ENCODE measurements around the gene MYH15. TPM values are rescaled to one million over a fixed set of nuclear protein-coding genes. Genes with fewer than 3 reads are reported as not detected.

Gene MYH15
- total RNA-seq, 1 donor from 2014 or later: 0.75 TPM

DNA sequence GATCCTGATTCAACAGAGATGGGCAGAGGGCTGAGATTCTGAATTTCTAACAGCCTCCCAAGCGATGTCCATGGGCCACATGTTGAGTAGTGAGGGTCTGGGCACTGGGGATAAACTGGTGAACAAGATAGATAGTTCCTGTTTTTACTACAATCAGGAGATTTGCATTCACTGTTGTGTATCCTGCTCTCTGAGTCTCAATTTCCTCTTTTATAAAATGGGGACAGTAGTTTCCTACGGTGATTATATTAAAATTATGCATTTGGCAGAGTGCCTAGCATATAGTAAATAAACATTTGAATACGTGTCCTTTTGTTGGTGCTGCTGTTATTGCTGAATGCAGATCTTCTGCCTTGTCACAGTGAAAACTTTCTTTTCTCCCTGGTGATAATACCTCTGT is 102.5 kb downstream of the MYH15 start:
- H3K4me3 ChIP-seq (ENCODE audit: low read depth, low read length): no peak overlapping the region
- TF ChIP-seq, protein P1, sequence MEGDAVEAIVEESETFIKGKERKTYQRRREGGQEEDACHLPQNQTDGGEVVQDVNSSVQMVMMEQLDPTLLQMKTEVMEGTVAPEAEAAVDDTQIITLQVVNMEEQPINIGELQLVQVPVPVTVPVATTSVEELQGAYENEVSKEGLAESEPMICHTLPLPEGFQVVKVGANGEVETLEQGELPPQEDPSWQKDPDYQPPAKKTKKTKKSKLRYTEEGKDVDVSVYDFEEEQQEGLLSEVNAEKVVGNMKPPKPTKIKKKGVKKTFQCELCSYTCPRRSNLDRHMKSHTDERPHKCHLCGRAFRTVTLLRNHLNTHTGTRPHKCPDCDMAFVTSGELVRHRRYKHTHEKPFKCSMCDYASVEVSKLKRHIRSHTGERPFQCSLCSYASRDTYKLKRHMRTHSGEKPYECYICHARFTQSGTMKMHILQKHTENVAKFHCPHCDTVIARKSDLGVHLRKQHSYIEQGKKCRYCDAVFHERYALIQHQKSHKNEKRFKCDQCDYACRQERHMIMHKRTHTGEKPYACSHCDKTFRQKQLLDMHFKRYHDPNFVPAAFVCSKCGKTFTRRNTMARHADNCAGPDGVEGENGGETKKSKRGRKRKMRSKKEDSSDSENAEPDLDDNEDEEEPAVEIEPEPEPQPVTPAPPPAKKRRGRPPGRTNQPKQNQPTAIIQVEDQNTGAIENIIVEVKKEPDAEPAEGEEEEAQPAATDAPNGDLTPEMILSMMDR (conservative IDR thresholded peaks at IDR 0.05; ENCODE audit: low read depth, low read length): no peak
- DNase-seq (ENCODE audit: low read depth): no peak

DNA sequence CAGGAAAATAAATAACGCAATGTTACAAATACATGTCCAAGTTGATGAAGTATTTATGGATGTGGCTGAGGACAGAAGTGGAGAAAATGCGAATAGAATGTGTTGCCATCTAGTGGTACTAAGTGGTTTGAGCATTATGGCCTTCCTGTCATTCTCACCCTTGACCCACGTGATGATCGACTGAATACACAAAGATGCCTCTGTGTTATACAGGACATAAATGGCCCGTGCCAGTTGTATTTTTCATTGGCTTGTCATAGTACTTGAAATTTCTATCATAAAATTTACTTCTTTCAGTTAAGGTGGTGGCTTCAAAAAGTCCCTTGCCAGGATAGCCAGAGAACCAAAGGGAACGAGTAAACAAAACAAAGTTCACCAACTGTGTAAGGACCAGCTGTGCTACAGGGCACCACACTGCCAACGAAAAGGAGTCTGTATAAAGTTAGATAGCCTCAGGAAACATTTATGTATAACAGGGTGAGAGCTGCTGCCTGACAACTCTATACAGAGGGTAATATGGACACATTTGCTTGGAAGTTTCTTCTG is 103.7 kb downstream of the MYH15 start:
- TF ChIP-seq, protein P1 (conservative IDR thresholded peaks at IDR 0.05; ENCODE audit: low read depth, low read length): peak; percentile 87
- peak; percentile 35 for DNase-seq (ENCODE audit: low read depth)
- H3K4me3 ChIP-seq (ENCODE audit: low read depth, low read length): no peak overlapping the region

DNA sequence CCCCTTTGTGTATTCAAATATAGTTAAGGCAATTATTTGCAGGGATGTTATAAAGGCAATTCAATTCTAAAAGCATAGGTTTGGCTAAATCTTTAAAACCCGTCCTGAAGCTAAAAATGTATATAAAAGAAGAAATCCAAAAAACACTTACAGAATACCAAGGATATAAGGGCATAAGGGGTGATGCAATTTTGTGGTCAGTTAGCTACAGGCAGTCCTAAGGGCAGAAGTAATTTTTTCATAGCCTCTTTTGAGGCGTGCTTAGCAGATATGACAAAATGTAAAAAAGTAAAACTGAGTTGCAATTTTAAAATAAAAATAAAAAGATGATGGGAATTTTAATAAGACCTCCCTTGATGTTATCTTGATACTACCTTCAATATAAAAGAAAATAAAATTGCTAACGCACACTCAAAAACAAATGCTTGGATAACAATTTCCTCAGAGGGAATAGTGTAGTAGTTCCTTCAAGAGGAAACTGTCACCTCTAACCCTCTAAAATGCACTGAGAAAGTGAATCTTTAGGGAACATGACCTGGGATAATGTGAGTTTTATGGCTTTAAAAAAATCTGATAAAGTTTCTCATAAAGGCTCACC is 104.2 kb downstream of the MYH15 start:
- TF ChIP-seq, protein P1 (conservative IDR thresholded peaks at IDR 0.05; ENCODE audit: low read depth, low read length): no peak
- H3K4me3 ChIP-seq (ENCODE audit: low read depth, low read length): no peak overlapping the region
- DNase-seq (ENCODE audit: low read depth): no peak

DNA sequence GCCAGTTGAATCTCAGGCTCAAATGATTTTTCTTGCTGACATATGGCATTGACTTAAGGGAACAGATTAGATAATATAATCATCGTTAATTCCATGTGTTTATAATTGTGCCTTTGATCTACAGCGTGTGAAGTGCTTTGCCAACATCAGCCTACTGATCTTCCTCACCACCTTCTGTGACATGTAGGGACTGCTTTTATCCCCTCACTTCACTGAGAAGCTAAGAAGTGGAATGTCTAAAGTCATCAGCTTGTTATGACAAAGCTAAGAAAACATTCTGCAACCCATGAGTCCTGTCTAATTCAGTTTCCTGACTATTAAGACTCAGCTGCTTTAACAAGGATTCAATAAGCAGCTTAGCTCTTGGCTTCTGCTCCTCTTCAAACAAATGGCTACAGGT is 106.0 kb downstream of the MYH15 start:
- DNase-seq (ENCODE audit: low read depth): no peak
- TF ChIP-seq, protein P1 (conservative IDR thresholded peaks at IDR 0.05; ENCODE audit: low read depth, low read length): no peak
- no peak overlapping the region for H3K4me3 ChIP-seq (ENCODE audit: low read depth, low read length)

DNA sequence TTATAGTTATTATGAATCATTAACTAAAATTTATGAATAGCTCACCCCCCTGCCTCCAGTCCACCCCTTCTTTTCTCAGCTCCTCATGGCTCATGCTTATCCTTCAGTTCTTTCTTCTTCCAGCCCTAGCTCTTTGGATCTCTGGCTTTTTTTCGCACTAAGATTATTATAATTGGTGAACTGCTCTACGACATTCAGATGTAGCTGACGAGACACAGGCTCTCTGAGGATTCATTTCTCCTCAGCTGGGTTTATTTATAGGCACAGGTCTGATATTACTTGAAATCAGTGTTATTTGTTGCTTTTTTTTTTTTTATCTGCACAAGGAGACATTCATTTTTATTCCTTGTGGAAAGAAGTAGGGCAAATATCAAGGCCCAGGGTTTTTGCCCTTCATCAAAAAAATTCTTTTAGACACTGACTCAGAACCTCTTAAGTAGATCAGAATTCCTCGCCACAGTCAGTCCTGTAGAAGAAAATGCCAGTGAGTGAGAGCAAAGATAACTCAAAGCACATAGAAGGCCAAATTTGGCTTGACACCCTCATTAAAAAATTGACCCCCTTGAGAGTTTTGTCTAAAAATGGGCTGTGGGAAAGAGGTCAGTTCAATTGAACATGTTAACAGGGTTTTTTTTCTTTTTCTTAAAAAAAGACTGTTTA is 106.6 kb downstream of the MYH15 start:
- no peak for DNase-seq (ENCODE audit: low read depth)
- TF ChIP-seq, protein P1 (conservative IDR thresholded peaks at IDR 0.05; ENCODE audit: low read depth, low read length): no peak
- H3K4me3 ChIP-seq (ENCODE audit: low read depth, low read length): no peak overlapping the region

DNA sequence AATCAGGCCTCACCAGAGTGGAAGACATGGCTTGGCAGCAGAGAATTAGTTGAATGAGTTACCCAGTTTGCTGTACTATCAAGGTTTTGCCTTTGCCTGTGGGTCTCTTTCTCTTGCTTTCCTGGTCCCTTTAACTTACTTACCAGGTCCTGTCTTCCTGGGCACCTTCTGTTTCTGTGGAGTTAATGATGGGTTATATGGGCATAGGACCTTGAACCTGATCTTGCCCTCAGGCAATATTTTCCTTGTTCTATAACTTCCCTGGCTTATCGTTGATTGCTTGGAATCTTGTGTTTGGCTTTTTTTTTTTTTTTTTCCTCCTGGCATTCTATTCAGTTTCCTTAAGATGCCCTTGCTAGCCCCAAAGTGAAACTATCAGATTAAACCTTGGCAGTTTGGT is 107.2 kb downstream of the MYH15 start:
- no peak for DNase-seq (ENCODE audit: low read depth)
- no peak overlapping the region for H3K4me3 ChIP-seq (ENCODE audit: low read depth, low read length)
- TF ChIP-seq, protein P1 (conservative IDR thresholded peaks at IDR 0.05; ENCODE audit: low read depth, low read length): no peak
